ENCODE results near the gene DCAKD. TPM values are rescaled to one million over a fixed set of nuclear protein-coding genes. Genes with fewer than 3 reads are reported as not detected.

Gene DCAKD
- total and polyA plus RNA-seq, 10 of the 15 experiments (the other 5 are each of a cell fraction or from before 2014, with no cell fraction given) = 11.6 to 62.7 (median 38.3) TPM

GRCh38 chr17:44982113-44982702 is 69.2 kb downstream of the DCAKD start:
- Histone ChIP-seq H3K4me3 (no peak overlapping the region), H3K79me2 (ENCODE audit: control insufficient read depth, insufficient read depth, low read length) (no peaks in the 10 kb centered on the region), H3K4me2 (ENCODE audit: control insufficient read depth, insufficient read depth) (no peak overlapping the region), H4K20me1 (ENCODE audit: control insufficient read depth, insufficient read depth) (no peaks in the 10 kb centered on the region), H3K36me3 (ENCODE audit: control insufficient read depth in 2 of 2, insufficient read depth in 2 of 2, low read length in 1 of 2) (no peaks in the 10 kb centered on the region), H2AFZ (ENCODE audit: control insufficient read depth, low read depth, low read length) (no peak overlapping the region), H3K27me3 (replicated peaks in 1 of 2; ENCODE audit: control insufficient read depth in 2 of 2, insufficient read depth in 2 of 2, low read length in 1 of 2) (peaks cover 2 to 3% of the 10 kb centered on the region in 2 experiments; a peak in 3 of 4 replicates), H3K9me3 (replicated peaks; ENCODE audit: control insufficient read depth, insufficient read depth, low read length) (no peaks in the 10 kb centered on the region; the same call in 2 of the 3 replicates), H3K4me1 (ENCODE audit: control insufficient read depth, insufficient read depth, low read length) (no peaks in the 10 kb centered on the region; the same call in 1 of the 2 replicates), H3K27ac (ENCODE audit: control insufficient read depth, insufficient read depth) (no peak overlapping the region), H3K9ac (ENCODE audit: control insufficient read depth, insufficient read depth, low read length) (no peak overlapping the region)
- ChIA-PET RAD21 (ENCODE audit: unreplicated experiment) (no interaction called here), POLR2A (no interaction called here), CTCF (no interaction called here), SMC1A (ENCODE audit: uncharacterized antibody, unreplicated experiment) (interaction anchor here (0.6 kb wide), 1 partner anchor 28 kb away, joined by 3 read pairs; no protein-coding TSS in a partner anchor)
- 62% methylated on average over 3 of the region's 3 CpGs for WGBS (ENCODE audit: insufficient coverage, insufficient replicate concordance, low lambda C conversion rate, missing lambda C conversion rate)
- intact Hi-C loops (cut with micrococcal nuclease; ENCODE audit: unreplicated experiment) (no loop called here), in situ Hi-C loops (cut with MboI) (no loop called here)
- no peak for DNase-seq (ENCODE audit: low read depth, low spot score)
- BruUV-seq (replicated peaks) = no TSS peak
- FAIRE-seq = no peak
- ATAC-seq = no peak
- TF ChIP-seq ZNF384 (IDR thresholded peaks at IDR 0.05; ENCODE audit: borderline replicate concordance, low read depth, low read length) (no peak), HCFC1 (IDR thresholded peaks at IDR 0.05; ENCODE audit: low read length) (no peak), IKZF2 (IDR thresholded peaks at IDR 0.05) (no peak), IKZF1 (conservative IDR thresholded peaks at IDR 0.05) (no peak), ETV6 (conservative IDR thresholded peaks at IDR 0.05 in 1 of 2, IDR thresholded peaks at IDR 0.05 in 1 of 2; ENCODE audit: borderline replicate concordance in 1 of 2, low read depth in 1 of 2) (no peak), NR2C2 (IDR thresholded peaks at IDR 0.05; ENCODE audit: borderline replicate concordance, control insufficient read depth, insufficient read length, low read depth) (no peak)
